Brain pericyte (primary cell): ENCODE results near the gene LENG9.
A peak's percentile ranks its signal among the peaks of the same experiment; 100 is the strongest.
"Not testable (repeated sequence)": the region's sequence is repeated elsewhere in the genome, so short reads cannot be mapped to it uniquely, and the experiment has no call there.

Source experiments
- DNase-seq: peaks from one replicate; pipeline ENCODE4 v3.0.0-alpha.2; 2012; ENCODE audit warnings: low read depth, low spot score

Gene LENG9

DNA sequence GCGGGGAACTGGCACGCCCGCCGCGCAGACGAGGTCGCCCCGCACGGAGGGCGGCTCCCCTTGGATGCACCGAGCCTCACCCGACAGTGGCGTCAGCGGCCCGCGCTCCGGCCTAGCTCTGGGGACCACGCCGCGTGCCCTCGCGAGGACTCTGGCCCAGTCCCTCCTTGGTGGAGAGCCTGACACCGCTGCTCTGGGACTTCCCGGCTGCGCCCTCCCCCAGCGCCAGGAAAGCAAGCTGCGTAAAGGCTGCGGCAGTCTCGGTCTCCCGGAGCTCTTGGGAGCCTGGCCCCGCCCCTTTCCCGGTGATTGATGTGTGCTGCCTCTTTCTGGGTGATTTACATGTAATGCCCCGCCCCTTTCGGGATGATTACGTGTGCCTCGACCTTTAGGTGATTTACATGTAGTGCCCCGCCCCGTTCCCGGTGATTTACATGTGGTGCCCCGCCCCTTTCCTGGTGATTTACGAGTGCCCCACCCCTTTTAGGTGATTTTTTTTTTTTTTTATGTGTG lies at the start of gene LENG9:
LENG9 (minus strand) TSS at position 248 of the 513 bp plus-strand sequence. CDS start 252 bp downstream, outside the sequence.
- peak; percentile 92 for DNase-seq

DNA sequence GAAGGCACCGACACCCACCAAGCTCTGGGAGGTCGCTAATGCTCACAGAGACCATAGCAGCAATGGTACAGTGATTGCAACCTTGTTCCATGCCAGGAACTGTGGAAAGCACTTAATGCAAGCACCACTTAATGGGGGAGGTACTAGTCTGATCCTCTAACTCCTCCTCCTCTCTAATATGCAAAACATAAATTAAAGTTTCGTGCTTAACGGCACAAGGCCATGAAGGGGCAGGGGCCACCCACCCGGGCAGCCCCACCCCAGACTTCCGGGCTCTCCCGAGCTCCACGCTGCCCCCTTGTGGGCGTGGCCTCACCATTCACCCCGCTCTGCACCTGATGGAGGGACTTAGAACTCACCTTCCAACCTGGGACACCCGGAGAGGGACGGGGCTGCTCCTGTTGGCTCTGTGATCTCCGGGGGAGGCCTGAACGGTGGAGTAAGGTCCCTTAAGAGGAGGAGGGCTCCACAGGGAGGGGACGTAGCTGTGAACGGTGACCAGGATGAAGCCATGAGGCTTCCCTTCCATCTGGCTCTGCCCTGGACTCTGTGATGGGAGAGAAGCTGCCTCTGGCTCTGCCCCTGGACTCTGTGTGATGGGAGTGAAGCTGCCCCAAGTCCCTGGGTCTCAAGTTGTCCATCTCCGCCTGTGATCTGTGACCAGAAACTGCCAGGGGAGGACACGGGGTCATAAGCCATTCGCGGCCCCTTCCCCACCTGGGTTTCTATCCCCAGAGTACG lies 45.8 kb upstream of the LENG9 start:
- DNase-seq: not testable (repeated sequence)

DNA sequence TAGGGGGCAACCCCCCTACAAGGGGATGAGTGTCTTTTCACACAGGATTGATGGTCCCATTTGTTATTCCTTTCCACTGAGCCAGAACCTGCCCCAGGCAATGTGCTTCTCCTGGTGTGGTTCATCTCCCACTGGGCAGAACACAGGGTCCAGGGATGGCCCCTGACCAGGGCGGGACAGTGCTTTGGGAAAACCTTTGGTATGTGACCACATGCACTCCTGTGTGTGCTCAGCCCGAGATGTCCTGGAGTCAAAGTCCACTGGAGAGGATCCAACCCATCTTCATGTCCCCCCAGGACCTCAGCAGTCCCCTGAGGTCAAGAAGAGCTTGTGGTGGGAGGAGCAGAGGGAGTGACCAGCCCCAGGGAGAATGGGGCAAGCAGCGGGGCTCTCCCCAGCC lies 44.9 kb upstream of the LENG9 start:
- not testable (repeated sequence) for DNase-seq

GRCh38 chr19:54507824-54508223 lies 44.2 kb upstream of the LENG9 start:
- DNase-seq: no peak

- DNase-seq: not testable (repeated sequence)
Measured at GRCh38 chr19:54507038-54507717, 43.6 kb upstream of the LENG9 start.

DNA sequence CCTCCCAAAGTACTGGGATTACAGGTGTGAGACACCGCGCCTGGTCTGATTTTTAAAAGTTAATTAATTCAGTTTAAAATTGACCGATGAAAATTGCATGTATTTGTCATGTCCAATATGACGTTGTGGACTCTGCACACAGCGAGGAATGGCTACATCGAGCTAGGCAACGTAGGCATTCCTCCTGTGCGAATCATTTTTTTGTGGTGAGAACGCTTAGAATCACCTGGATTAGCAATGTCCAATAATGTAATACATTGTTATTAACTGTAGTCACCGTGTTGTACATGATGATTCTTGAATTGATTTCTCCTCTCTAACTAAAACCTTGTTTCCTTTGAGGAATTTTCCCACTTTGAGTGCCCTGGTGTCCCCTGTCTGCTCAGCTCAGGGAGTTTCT lies 42.5 kb upstream of the LENG9 start:
- DNase-seq: no peak

DNA sequence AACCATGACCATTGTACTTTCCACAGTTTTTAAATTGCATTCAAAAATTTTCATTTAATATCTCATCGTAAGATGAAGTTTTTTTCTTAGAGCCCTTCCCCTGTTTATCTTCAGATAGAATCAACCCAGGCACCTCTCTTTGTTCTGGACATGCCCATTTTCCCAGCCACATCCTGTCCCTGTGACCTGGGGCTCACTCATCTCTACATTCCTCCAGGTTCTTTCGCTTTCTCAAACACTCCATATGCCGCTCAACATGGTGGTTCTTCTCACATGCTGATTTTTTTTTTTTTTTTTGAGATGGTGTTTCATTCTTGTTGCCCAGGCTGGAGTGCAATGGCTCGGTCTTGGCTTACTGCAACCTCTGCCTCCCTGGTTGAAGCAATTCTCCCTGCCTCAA lies 42.0 kb upstream of the LENG9 start:
- not testable (repeated sequence) for DNase-seq

DNA sequence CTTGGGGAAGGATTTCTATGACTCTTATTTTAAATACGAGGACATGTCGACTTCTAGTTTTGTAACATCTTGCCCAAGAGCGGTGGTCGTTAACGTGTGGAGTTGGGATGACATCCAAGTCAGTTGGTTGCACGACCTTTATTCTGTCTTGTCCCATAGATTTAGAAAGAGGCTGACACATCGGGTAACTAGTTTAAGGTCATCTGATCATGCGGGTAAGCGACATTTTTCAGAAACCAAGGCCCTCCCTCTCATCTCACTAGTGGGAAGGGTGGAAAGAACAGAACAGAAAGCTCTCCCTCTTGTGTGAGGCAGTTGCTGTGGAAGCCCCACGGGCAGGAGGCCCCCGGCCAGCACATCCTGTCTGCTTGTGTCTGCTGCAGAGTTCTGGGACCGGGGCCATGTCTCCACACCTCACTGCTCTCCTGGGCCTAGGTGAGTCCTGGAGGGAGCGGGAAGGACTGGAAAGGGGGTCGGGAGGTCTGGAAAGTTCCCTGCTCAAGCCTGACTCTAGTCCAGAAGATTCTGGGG lies 39.0 kb upstream of the LENG9 start, which contains the start of gene LAIR2:
LAIR2 (plus strand) TSS at position 314 of the 531 bp plus-strand sequence; CDS start at position 402, 88 bp downstream.
- DNase-seq: no peak

DNA sequence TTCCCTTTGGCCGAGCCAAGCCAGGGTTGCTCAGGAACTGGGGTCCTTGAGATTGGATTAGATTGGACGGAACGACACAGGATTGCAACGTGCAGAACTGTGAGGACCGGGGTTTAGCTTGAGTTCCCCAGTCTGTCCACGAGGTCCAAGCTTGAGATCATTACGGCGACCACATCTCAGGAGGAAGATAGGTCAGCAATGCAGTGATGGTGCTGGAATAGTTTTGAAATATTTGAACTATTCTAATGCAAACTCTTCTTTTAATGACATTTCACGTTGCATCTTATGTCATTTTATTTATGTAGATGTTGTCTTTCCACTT lies 34.8 kb upstream of the LENG9 start:
- not testable (repeated sequence) for DNase-seq

DNA sequence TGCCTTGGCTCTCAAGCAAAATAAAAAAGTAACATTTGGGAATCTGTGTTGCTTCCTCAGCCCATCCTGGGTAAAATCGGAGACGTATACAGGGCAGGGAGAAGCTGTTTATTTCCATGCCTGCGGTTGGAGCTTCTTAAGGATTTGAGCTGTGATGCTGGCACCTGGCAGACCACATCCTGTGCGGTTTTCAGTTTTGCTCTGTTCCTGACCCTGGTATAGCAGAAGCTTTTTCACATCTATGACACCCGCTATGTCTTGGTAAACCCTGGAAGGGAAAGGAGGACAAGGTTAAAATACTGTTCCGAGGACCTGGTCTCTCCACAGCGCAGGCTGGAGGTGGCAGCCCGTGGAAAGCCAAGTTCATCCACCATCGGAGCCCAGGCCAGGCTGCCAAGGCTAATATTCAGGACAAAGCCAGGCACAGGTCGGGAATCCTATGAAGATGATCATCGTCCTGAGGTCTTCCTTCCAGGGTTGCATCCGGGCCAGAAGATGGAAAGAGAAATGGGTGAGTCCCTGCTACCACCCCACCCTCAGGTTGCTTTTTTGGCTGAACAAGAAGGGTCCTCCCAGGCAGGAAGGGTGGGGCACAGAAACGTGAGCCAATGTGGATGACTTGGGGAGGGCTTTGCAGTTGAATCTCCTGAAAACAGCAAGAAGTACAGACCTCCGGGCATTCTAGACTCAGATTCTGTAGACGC lies 34.3 kb upstream of the LENG9 start:
- not testable (repeated sequence) for DNase-seq

DNA sequence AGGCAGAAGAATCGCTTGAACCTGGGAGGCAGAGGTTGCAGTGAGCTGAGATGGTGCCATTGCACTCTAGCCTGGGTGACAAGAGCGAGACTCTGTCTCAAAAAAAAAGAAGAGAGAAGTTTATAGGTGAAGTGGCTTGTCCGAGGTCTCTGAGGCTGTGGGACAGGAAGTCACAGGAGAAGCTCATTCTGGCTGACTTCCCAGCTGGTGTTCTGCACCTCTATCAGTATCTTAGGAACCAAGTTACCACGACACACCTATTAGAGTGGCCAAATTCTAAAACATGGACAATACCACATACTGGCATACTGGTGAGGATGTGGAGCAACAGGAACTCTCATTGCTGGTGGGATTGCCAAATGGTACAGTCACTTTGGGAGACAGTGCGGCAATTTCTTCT lies 31.7 kb upstream of the LENG9 start:
- not testable (repeated sequence) for DNase-seq

GRCh38 chr19:54493967-54494585 lies 30.5 kb upstream of the LENG9 start:
- no peak for DNase-seq

GRCh38 chr19:54493056-54493455 lies 29.5 kb upstream of the LENG9 start:
- not testable (repeated sequence) for DNase-seq

GRCh38 chr19:54492568-54492967 lies 29.0 kb upstream of the LENG9 start:
- no peak for DNase-seq

- no peak for DNase-seq
Measured at GRCh38 chr19:54489766-54490165, 26.2 kb upstream of the LENG9 start.

DNA sequence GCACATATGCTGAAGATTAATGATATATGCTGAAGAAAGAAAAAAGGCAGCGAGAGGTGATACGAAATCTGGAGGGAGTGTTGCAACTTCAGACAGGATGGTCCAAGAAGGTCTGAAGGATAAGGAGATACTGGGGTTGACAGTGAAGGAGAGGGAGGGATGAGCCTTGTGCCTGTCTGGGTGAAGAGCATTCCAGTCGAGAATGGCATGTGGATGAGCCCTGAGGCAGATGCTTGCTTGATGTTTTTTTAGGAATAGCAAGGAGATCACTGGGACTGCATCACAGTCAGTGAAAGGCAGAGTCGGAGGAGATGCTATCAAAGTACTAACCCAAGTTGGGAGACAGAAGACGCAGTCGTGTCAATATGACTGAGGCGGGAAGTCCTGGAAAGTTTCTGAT lies 25.8 kb upstream of the LENG9 start:
- no peak for DNase-seq

GRCh38 chr19:54485851-54486250 lies 22.3 kb upstream of the LENG9 start:
- no peak for DNase-seq

GRCh38 chr19:54484451-54484850 lies 20.9 kb upstream of the LENG9 start:
- no peak for DNase-seq

GRCh38 chr19:54482889-54483288 lies 19.3 kb upstream of the LENG9 start:
- no peak for DNase-seq

GRCh38 chr19:54481326-54481930 lies 17.9 kb upstream of the LENG9 start:
- DNase-seq: no peak

GRCh38 chr19:54480051-54480450 lies 16.5 kb upstream of the LENG9 start:
- no peak for DNase-seq
